ENCODE results near the gene RTN4.
"Not testable (repeated sequence)": the region's sequence is repeated elsewhere in the genome, so short reads cannot be mapped to it uniquely, and the experiment has no call there.

Gene RTN4

DNA sequence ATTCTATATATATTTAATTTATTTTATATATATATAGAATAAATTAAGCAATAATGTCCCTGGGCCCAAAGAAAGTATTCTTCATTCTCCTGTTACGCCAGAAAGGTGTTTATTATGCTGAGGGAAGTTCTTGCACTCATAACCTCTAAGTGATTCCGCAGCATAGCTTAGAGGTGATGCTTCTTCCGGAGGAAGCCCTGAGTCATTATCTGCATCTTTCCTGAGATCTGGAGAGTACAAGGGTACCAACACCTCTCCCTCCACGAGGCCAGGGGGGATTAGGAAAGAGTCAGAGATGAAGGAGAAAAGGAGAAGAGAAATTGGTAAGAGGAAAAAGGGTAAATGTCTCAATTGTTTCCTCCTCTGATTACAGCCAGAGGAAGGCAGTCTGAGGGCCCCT is 43.1 kb upstream of the RTN4 start:
- no peak for FAIRE-seq

DNA sequence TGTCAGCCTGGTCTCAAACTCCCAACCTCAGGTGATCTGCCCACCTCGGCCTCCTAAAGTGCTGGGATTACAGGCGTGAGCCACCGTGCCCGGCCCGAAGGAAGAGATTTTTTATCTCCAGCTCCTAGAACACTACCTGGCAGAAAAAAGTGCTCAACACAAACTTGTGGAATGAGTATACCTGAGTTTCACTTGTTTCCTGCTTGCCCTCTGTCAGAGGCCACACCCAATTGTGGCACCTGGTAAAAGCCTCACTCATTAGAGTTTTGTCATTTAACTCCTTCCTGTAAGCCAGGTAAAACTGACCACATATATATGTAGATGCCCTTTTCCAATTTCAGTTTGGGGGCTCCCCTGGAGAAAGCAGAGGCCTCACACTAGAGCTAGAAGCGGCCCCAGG is 42.2 kb upstream of the RTN4 start:
- DNase-seq (ENCODE audit: insufficient read length, low spot score): no peak
- FAIRE-seq: no peak
- TF ChIP-seq, protein P1, sequence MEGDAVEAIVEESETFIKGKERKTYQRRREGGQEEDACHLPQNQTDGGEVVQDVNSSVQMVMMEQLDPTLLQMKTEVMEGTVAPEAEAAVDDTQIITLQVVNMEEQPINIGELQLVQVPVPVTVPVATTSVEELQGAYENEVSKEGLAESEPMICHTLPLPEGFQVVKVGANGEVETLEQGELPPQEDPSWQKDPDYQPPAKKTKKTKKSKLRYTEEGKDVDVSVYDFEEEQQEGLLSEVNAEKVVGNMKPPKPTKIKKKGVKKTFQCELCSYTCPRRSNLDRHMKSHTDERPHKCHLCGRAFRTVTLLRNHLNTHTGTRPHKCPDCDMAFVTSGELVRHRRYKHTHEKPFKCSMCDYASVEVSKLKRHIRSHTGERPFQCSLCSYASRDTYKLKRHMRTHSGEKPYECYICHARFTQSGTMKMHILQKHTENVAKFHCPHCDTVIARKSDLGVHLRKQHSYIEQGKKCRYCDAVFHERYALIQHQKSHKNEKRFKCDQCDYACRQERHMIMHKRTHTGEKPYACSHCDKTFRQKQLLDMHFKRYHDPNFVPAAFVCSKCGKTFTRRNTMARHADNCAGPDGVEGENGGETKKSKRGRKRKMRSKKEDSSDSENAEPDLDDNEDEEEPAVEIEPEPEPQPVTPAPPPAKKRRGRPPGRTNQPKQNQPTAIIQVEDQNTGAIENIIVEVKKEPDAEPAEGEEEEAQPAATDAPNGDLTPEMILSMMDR (IDR thresholded peaks at IDR 0.05; ENCODE audit: insufficient read depth, missing control alignments): no peak

More for the DNA sequence above, 43.1 kb upstream of the RTN4 start:
- TF ChIP-seq, protein P1 (IDR thresholded peaks at IDR 0.05; ENCODE audit: insufficient read depth, missing control alignments): no peak
- no peak for DNase-seq (ENCODE audit: insufficient read length, low spot score)

DNA sequence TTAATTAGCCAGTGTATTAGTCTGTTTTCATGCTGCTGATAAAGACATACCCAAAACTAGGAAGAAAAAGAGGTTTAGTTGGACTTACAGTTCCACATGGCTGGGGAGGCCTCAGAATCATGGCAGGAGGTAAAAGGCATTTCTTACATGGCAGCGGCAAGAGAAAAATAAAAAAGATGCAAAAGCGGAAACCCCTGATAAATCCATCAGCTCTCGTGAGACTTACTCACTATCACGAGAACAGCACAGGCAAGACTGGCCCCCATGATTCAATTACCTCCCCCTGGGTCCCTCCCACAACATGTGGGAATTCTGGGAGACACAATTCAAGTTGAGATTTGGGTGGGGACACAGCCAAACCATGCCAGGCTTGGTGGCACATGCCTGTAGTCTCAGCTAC is 41.4 kb upstream of the RTN4 start:
- not testable (repeated sequence) for FAIRE-seq; DNase-seq (ENCODE audit: insufficient read length, low spot score)

DNA sequence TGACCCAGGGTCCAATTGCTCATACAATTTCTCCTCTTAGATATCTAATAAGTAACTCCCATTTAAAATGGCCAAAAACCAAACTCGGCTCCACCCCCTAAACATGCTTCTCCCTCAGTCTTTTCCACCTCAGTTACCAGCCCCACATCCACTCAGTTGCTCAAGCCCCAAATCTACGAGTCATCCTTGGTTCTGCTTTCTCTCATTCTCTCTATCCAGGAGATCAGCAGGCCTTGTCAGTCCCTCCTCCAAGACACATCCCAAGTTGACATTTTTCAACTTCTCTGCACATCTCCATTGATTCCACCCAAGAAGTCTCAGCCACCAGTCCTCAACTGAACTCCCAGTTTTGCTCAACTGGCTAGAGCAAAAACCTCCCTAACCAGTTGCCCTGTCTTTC is 40.5 kb upstream of the RTN4 start:
- DNase-seq (ENCODE audit: insufficient read length, low spot score) (no peak), FAIRE-seq (no peak)
- TF ChIP-seq, protein P1 (IDR thresholded peaks at IDR 0.05; ENCODE audit: insufficient read depth, missing control alignments): no peak

DNA sequence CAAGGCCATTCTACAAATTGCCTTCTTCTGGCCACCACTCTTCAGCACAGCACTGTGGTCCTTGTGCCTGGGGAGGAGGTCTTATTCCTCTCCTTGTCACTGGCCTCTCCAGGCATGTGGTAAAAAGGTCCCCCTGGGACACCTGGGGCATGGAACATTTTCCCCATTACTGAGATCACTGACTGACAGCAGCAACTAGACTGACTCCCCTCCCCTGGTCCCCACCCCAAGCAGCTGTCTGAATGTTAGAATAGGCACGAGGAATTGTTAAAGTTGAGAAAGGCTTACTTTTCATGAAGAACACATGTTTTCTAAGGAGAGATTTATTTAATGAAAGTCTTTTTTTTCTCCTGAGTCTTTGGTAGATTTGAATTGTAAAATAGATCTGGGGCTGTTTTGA is 39.5 kb upstream of the RTN4 start:
- TF ChIP-seq, protein P1 (IDR thresholded peaks at IDR 0.05; ENCODE audit: insufficient read depth, missing control alignments): no peak
- no peak for DNase-seq (ENCODE audit: insufficient read length, low spot score)
- FAIRE-seq: no peak

DNA sequence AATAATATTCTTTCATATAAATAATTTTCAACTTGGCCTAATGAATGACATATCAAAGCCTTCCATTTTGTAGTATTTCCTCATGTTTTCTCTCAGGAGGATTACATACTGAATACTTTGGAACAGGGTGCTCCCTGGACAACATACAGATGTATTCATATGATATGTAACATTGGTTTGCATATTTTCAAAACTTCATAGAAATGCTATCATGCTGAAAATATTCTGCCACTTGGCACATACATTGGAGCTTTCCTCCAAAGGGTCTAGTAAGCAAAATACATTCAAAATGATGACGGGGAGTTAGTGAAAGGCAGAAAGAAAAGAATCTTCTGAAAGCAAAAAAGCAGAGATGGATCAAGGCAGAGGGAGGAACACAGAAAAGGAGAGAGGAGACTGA is 38.1 kb upstream of the RTN4 start:
- FAIRE-seq (no peak), DNase-seq (ENCODE audit: insufficient read length, low spot score) (no peak)
- TF ChIP-seq, protein P1 (IDR thresholded peaks at IDR 0.05; ENCODE audit: insufficient read depth, missing control alignments): no peak

DNA sequence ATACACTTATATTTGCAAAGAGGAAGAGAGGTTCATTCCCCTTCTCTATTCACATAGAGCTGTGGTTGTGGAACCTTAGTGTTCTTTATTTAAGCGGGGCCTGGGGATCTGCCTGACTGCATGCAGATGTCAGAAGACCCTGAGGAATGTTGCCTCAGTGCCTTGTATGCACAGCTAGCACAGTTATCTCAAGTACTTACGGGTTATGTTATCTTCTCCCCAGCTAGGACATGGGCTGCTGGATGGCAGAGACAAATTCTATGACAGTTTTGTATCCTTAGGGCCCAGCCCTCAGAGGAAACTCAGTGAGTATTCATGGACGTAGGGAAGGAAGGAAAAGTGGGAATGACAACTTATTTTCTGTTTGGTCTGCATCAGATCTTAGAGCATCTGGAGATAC is 37.7 kb upstream of the RTN4 start:
- no peak for DNase-seq (ENCODE audit: insufficient read length, low spot score)
- no peak for FAIRE-seq
- TF ChIP-seq, protein P1 (IDR thresholded peaks at IDR 0.05; ENCODE audit: insufficient read depth, missing control alignments): no peak

DNA sequence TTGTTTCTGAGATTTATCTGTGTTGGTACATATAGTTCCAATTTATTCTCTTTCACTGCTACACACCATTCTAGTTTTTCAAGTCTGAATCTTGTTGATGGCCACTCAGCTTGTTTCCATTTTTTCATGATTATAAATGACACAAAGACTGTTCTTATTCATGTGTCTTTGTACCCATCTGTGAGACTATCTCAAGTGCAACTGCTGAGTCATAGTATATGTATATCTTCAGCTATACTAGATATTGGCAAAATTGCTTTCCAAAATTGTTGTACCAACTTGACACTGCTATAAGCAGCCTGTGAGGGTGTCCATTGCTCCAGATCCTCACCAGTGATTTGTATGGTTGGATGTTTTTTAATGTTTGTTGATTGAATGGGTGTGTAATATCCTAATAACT is 37.2 kb upstream of the RTN4 start:
- FAIRE-seq (no peak), DNase-seq (ENCODE audit: insufficient read length, low spot score) (no peak)
- TF ChIP-seq, protein P1 (IDR thresholded peaks at IDR 0.05; ENCODE audit: insufficient read depth, missing control alignments): no peak

All from D721Med (cell line).